PFSK-1 (cell line): ENCODE data around the gene CDKL1.

Experiments
- POLR2AphosphoS5 ChIP-seq: IDR thresholded peaks from 2 replicates; pipeline ENCODE4 v1.6.1; 2012; ENCODE audit warnings: low read depth, mild to moderate bottlenecking, control low read depth, low read length, moderate library complexity
- SIN3A ChIP-seq: IDR thresholded peaks from 2 replicates; pipeline ENCODE4 v1.6.1; 2012; ENCODE audit warnings: mild to moderate bottlenecking, low read length, moderate library complexity, borderline replicate concordance; ENCODE audit not compliant: insufficient read depth
- TAF1 ChIP-seq: IDR thresholded peaks from 2 replicates; pipeline ENCODE4 v1.6.1; 2012; ENCODE audit warnings: low read length, control low read depth, borderline replicate concordance; ENCODE audit not compliant: insufficient read depth
- TF ChIP-seq, protein P1 (sequence below), 2 experiments: IDR thresholded peaks; 2 replicates each; pipeline versions ENCODE4 v1.6.1 to v1.8.0; 2011 to 2012; ENCODE audit warnings: low read depth in 2 of 2, low read length in 2 of 2, control low read depth in 1 of 2, inconsistent platforms in 1 of 2, mild to moderate bottlenecking in 1 of 2, moderate library complexity in 1 of 2; ENCODE audit not compliant: insufficient read depth in 1 of 2

DNA sequence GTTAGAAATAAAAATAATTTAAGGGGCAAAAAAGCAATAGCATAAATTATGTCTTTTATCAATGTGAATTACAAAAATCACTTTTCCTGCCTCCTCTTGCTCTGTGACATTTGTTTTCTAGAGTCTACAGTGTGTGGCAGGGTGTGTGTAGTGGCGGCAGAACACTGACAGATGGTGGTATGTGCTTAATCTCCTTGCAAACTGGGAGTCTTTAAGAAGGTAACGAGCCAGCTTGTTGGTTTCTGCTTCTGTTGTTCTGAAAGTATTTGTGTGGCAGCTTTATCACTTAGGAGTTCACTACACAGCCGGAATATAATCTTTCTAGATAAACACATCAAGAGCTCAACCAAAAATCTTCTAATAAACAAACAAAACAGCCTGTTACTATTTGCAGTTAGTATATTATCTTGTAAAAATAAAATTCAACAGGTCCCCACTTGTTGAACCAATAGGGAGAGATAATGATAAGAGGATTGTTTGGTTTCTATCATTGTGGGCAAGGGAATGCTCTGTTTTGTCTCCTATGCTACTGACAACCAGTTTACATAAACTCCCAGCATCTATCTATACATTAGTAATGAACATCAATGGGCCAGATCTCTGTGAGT is 13.0 kb downstream of the CDKL1 start:
- TF ChIP-seq, protein P1, sequence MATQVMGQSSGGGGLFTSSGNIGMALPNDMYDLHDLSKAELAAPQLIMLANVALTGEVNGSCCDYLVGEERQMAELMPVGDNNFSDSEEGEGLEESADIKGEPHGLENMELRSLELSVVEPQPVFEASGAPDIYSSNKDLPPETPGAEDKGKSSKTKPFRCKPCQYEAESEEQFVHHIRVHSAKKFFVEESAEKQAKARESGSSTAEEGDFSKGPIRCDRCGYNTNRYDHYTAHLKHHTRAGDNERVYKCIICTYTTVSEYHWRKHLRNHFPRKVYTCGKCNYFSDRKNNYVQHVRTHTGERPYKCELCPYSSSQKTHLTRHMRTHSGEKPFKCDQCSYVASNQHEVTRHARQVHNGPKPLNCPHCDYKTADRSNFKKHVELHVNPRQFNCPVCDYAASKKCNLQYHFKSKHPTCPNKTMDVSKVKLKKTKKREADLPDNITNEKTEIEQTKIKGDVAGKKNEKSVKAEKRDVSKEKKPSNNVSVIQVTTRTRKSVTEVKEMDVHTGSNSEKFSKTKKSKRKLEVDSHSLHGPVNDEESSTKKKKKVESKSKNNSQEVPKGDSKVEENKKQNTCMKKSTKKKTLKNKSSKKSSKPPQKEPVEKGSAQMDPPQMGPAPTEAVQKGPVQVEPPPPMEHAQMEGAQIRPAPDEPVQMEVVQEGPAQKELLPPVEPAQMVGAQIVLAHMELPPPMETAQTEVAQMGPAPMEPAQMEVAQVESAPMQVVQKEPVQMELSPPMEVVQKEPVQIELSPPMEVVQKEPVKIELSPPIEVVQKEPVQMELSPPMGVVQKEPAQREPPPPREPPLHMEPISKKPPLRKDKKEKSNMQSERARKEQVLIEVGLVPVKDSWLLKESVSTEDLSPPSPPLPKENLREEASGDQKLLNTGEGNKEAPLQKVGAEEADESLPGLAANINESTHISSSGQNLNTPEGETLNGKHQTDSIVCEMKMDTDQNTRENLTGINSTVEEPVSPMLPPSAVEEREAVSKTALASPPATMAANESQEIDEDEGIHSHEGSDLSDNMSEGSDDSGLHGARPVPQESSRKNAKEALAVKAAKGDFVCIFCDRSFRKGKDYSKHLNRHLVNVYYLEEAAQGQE (IDR thresholded peaks at IDR 0.05; ENCODE audit: insufficient read depth in 1 of 2, low read depth in 2 of 2, low read length in 2 of 2): no peak
- no peak for TF ChIP-seq POLR2AphosphoS5
- no peak for TF ChIP-seq TAF1
- no peak for TF ChIP-seq SIN3A
